HepG2 (cell line): ENCODE results near the gene FAM117B. TPM values are rescaled to one million over a fixed set of nuclear protein-coding genes. Genes with fewer than 3 reads are reported as not detected.

ENCODE experiments used
- FOXP1 ChIP-seq, 2 experiments: fragments of 450-650 bp in 1 of 2; IDR thresholded peaks; 2 replicates each; pipeline ENCODE4 v1.6.1; 2017 to 2018; ENCODE audit warnings: antibody characterized with exemption in 1 of 2
- JUNB ChIP-seq: sonication (generic); formaldehyde crosslinking; IDR thresholded peaks from 2 replicates; pipeline ENCODE4 v1.8.0; 2022; ENCODE audit warnings: missing genetic modification reagents, mild to moderate bottlenecking, borderline replicate concordance
- KAT2B ChIP-seq: fragments of 150-350 bp; IDR thresholded peaks from 2 replicates; pipeline ENCODE4 v1.6.1; 2014; ENCODE audit warnings: low read depth, low read length, borderline replicate concordance
- KLF13 ChIP-seq: sonication (generic); formaldehyde crosslinking; IDR thresholded peaks from 2 replicates; pipeline ENCODE4 v1.4.0; 2020; ENCODE audit warnings: mild to moderate bottlenecking, missing genetic modification reagents
- ZBED4 ChIP-seq: sonication (generic); formaldehyde crosslinking; IDR thresholded peaks from 2 replicates; pipeline ENCODE4 v1.4.0; 2020; ENCODE audit warnings: missing genetic modification reagents, borderline replicate concordance
- ZBTB44 ChIP-seq: sonication (generic); formaldehyde crosslinking; IDR thresholded peaks from 2 replicates; pipeline ENCODE4 v1.4.0; 2020; ENCODE audit warnings: missing genetic modification reagents
- ZFP36L2 ChIP-seq: sonication (generic); formaldehyde crosslinking; IDR thresholded peaks from 2 replicates; pipeline ENCODE4 v1.4.0; 2020; ENCODE audit warnings: missing genetic modification reagents
- ZNF101 ChIP-seq: sonication (generic); formaldehyde crosslinking; IDR thresholded peaks from 2 replicates; pipeline ENCODE4 v1.4.0; 2020; ENCODE audit warnings: mild to moderate bottlenecking, low read depth, missing genetic modification reagents, borderline replicate concordance
- ZNF276 ChIP-seq: sonication (generic); formaldehyde crosslinking; IDR thresholded peaks from 2 replicates; pipeline ENCODE4 v1.4.0; 2020; ENCODE audit warnings: mild to moderate bottlenecking, low read depth, missing genetic modification reagents
- ZNF296 ChIP-seq: sonication (generic); formaldehyde crosslinking; conservative IDR thresholded peaks from 2 replicates; pipeline ENCODE4 v1.5.0; 2020; ENCODE audit warnings: mild to moderate bottlenecking, missing genetic modification reagents
- ZNF749 ChIP-seq: sonication (generic); formaldehyde crosslinking; IDR thresholded peaks from 2 replicates; pipeline ENCODE4 v1.8.0; 2022; ENCODE audit warnings: mild to moderate bottlenecking, missing genetic modification reagents, moderate library complexity, borderline replicate concordance
- ZNF772 ChIP-seq: sonication (generic); formaldehyde crosslinking; IDR thresholded peaks from 2 replicates; pipeline ENCODE4 v1.5.0; 2020; ENCODE audit warnings: mild to moderate bottlenecking, missing genetic modification reagents
- ZSCAN29 ChIP-seq: sonication (generic); formaldehyde crosslinking; conservative IDR thresholded peaks from 2 replicates; pipeline ENCODE4 v1.4.0; 2020; ENCODE audit warnings: mild to moderate bottlenecking, missing genetic modification reagents
- ZSCAN30 ChIP-seq: sonication (generic); formaldehyde crosslinking; IDR thresholded peaks from 2 replicates; pipeline ENCODE4 v1.5.0; 2020; ENCODE audit warnings: mild to moderate bottlenecking, missing genetic modification reagents
- polyA plus RNA-seq, 8 experiments: library from polyadenylated mRNA; depleted of rRNA in 3 of 8; stranded (reverse) in 7 of 8; unstranded in 1 of 8; fragments of >200 nt; fragmentation: Illumina TruSeq in 4 of 8; extraction: Trizol in 4 of 8; gene quantifications; 2 replicates each; pipeline versions ENCODE4 v1.2.1 to v1.2.3, GENCODE V29; 2011 to 2016; ENCODE audit warnings: low read depth in 4 of 8, missing spikeins in 1 of 8, mixed read lengths in 1 of 8; ENCODE audit not compliant: insufficient read depth in 1 of 8
- total RNA-seq, 5 experiments: library from RNA; depleted of rRNA; stranded (reverse); fragments of >200 nt; fragmentation: Illumina TruSeq; extraction: Trizol; gene quantifications; 2 replicates each; pipeline ENCODE4 v1.2.3, GENCODE V29; 2016; ENCODE audit warnings: low read depth in 1 of 5
- TF ChIP-seq, protein P1 (sequence below): sonication (generic); formaldehyde crosslinking; IDR thresholded peaks from 2 replicates; pipeline ENCODE4 v1.4.0; 2020; ENCODE audit warnings: missing genetic modification reagents, low read depth, mild to moderate bottlenecking, borderline replicate concordance

FAM117B gene
- total and polyA plus RNA-seq, 2 of the 13 experiments (the other 11 are each of a cell fraction or from before 2014, with no cell fraction given) = 5.8 to 11.0 TPM

DNA sequence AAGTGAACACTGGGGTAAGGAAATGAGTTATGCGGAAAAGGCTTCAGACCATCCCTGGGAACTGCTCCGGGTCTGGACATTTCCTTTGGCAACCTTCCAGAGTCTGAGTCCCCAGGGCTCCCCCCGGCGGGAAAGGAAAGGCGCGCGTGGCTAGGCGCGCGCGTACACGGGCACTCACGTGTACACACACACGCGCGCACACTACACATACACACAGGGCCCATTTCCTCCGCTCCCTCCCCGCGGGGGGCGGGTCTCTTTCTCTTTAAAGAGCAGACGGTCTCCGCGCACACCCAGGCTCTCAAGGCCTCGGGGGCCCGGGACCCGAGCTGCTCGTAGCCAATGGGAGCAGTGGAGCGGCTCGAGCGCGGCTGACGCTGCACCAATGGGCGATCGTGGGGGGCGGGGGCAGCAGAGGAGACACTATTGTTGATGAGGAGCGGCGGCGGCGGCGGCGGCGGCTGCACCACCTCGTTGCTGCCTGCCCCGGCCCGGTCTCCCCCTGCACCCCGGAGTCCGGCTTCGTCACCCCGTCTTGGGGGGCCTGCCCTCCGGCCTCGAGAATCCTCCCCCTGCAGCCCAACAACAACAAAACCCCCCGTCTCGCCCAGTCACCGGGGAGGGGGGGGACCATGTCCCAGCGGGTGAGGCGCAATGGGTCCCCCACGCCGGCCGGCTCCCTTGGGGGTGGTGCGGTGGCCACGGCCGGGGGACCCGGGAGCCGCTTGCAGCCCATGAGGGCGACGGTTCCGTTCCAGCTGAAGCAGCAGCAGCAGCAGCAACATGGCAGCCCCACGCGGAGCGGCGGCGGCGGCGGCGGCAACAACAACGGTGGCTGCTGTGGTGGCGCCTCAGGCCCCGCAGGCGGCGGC is at the start of gene FAM117B (continued):
- TF ChIP-seq ZNF749 (no peak), ZFP36L2 (CRISPR knock-in tag) (0 out of 2 replicates have a peak, but pooled peaks have one; percentile 38), ZSCAN30 (no peak), ZSCAN29 (CRISPR knock-in tag) (no peak; the same call in 1 of the 2 replicates), KLF13 (CRISPR knock-in tag) (no peak), ZNF276 (0 out of 2 replicates have a peak, but pooled peaks have one; percentile 40), ZNF296 (CRISPR knock-in tag) (no peak), FOXP1 (IDR thresholded peaks at IDR 0.05) (no peak), FOXP1 (CRISPR knock-in tag; IDR thresholded peaks at IDR 0.05) (no peak; the same call in 1 of the 2 replicates), ZNF101 (CRISPR knock-in tag) (no peak; the same call in 1 of the 2 replicates), ZBTB44 (CRISPR knock-in tag) (no peak), ZBED4 (CRISPR knock-in tag) (0 out of 2 replicates have a peak, but pooled peaks have one; percentile 19), JUNB (CRISPR knock-in tag) (no peak), ZNF772 (CRISPR knock-in tag) (peak; percentile 92), KAT2B (no peak)
- TF ChIP-seq, protein P1, sequence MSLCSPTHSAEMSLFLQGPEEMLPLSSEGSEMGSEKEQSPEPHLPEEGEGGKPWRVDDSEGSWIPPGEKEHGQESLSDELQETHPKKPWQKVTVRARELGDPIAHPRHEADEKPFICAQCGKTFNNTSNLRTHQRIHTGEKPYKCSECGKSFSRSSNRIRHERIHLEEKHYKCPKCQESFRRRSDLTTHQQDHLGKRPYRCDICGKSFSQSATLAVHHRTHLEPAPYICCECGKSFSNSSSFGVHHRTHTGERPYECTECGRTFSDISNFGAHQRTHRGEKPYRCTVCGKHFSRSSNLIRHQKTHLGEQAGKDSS = peak; percentile 57; the same call in 1 of the 2 replicates
